ENCODE measurements around the gene AKR1C2.
"Not testable (repeated sequence)": the region's sequence is repeated elsewhere in the genome, so short reads cannot be mapped to it uniquely, and the experiment has no call there.

AKR1C2 gene

DNA sequence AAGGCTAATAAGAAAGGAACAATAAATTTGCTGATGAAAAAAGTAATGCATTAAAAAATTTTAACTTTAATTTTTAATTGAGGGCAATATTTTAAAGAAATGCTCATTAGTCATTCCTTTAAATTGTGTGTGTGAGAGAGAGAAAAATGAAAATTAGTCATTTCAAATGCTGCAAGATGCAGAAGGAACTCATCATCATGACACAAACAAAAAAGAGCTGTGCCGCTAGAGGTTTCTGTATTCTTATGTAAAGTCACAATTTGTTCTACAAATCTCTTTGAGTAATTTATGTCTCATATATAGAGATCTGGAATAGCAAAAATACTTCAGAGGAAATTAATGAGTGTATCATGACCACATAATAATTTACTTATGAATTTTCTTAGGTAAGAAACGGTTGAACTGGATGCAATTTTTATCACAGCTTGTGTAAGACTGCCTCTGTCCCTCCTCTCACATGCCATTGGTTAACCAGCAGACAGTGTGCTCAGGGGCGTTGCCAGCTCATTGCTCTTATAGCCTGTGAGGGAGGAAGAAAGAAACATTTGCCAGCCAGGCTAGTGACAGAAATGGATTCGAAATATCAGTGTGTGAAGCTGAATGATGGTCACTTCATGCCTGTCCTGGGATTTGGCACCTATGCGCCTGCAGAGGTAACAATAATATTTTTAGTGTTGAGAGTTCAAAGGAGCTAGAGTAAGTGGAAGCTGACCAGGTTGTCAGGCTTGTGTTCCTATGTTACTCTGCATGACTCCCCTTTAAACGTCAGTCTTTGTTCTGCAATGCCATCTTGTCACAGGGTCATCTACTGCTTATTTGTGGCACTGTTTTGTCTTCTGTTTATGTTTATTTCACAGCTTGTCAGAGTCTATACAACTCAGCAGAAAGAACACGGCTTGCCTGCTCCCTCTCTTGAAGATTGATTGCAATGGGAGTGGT, 40.5 kb downstream of the AKR1C2 start, which contains the start of gene AKR1C1:
Gene AKR1C1, plus strand, starts transcription at position 540 of the 939 bp plus-strand sequence. Its CDS starts 30 bp downstream, at position 570.
- H3K27me3 ChIP-seq (ENCODE audit: control insufficient read depth, insufficient read depth, low read length); H3K36me3 ChIP-seq (ENCODE audit: control insufficient read depth, low read depth, low read length); H3K4me3 ChIP-seq (ENCODE audit: low read length); H3K9me3 ChIP-seq (ENCODE audit: control insufficient read depth, low read depth, low read length); H3K27ac ChIP-seq (ENCODE audit: low read length); H3K9ac ChIP-seq (ENCODE audit: low read length); H3K4me1 ChIP-seq (ENCODE audit: control insufficient read depth, low read depth, low read length): not testable (repeated sequence)

DNA sequence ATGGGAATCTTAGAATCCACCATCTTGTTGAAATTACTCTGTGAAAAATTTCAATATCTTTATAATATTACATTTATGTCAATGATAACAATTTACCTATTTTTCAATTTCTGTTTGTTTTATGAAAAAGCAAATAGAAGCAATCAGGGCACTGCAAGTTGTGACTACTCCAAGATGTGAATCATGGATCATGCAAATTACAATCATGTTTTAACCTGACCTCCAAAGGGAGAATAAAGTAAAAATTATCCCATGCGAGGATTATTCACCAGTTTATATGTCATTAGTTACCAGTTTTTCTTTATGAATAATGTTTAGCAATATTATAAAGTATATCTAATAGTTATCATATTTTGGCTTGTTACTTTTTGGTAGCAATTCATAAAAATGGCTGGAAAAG, 41.3 kb downstream of the AKR1C2 start:
- not testable (repeated sequence) for H3K27ac ChIP-seq (ENCODE audit: low read length); H3K36me3 ChIP-seq (ENCODE audit: control insufficient read depth, low read depth, low read length); H3K4me3 ChIP-seq (ENCODE audit: low read length); H3K4me1 ChIP-seq (ENCODE audit: control insufficient read depth, low read depth, low read length); H3K9ac ChIP-seq (ENCODE audit: low read length); H3K27me3 ChIP-seq (ENCODE audit: control insufficient read depth, insufficient read depth, low read length); H3K9me3 ChIP-seq (ENCODE audit: control insufficient read depth, low read depth, low read length)

DNA sequence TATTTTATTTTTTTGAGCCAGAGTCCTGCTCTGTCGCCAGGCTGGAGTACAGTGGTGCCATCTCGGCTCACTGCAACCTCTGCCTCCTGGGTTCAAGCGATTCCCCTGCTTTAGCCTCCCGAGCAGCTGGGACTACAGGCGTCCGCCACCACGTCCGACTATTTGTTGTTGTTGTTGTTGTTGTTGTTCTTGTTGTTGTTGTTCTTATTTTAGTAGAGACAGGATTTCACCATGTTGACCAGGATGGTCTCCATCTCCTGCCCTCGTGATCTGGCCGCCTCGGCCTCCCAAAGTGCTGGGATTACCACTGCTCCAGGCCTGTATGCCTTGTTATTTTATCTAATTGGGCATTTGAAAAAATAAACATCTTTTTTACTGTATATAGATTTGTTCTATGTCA, 42.1 kb downstream of the AKR1C2 start:
- not testable (repeated sequence) for H3K36me3 ChIP-seq (ENCODE audit: control insufficient read depth, low read depth, low read length); H3K4me3 ChIP-seq (ENCODE audit: low read length); H3K27me3 ChIP-seq (ENCODE audit: control insufficient read depth, insufficient read depth, low read length); H3K4me1 ChIP-seq (ENCODE audit: control insufficient read depth, low read depth, low read length); H3K27ac ChIP-seq (ENCODE audit: low read length); H3K9ac ChIP-seq (ENCODE audit: low read length); H3K9me3 ChIP-seq (ENCODE audit: control insufficient read depth, low read depth, low read length)

DNA sequence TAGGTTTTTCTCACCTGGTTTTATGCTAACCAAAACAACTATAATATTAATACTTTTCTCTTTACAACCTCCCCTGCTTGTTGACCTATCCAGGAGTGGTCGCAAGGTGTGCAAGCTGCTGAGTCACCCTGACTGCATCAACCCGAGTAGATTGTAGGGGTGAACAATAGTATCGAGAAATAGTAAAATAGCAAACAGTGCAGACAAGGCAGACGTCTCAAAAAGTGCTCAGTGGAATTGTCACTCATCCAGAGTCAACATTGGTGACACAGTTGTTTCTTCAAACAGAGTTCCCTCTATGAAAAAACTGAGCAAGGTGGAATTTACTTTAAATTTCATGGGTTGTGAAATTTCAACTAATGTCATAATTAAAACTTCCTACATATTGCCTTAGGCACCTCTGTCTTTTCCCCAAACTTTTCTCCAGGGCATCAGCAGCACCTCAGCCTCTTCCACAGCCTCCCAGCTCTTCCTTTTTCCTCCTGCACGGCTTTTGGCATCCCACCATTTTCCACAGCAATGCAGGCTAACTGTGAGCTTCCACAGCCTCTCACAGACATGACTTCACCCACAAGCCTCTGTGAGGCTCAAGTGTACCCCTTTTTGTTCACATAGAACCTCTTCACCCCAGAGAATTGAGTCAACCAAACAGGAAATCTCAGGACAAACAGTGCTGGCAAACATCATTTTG, 46.6 kb downstream of the AKR1C2 start:
- not testable (repeated sequence) for H3K36me3 ChIP-seq (ENCODE audit: control insufficient read depth, low read depth, low read length); H3K27me3 ChIP-seq (ENCODE audit: control insufficient read depth, insufficient read depth, low read length); H3K27ac ChIP-seq (ENCODE audit: low read length); H3K9ac ChIP-seq (ENCODE audit: low read length); H3K4me1 ChIP-seq (ENCODE audit: control insufficient read depth, low read depth, low read length); H3K4me3 ChIP-seq (ENCODE audit: low read length); H3K9me3 ChIP-seq (ENCODE audit: control insufficient read depth, low read depth, low read length)

DNA sequence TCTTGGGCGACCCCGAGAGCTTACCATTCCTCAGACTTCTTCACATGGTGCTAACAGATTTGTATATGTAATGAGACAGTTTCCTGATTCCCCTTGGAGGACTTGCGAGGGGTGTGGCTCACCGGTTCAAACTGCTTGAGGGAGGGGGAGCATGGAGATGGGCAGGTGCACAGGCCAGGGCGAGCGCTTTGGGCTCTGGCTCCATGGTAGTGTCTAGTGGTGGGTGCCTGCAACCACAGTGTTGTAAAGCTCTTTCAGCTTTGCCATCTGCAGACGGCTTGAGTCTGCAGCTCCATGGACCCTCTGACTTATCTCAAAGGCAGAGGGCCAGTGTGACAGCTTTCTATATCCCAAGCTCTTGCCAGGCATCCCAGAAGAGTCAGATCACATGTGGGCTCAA, 47.6 kb downstream of the AKR1C2 start:
- not testable (repeated sequence) for H3K4me3 ChIP-seq (ENCODE audit: low read length); H3K4me1 ChIP-seq (ENCODE audit: control insufficient read depth, low read depth, low read length); H3K27ac ChIP-seq (ENCODE audit: low read length); H3K9ac ChIP-seq (ENCODE audit: low read length); H3K27me3 ChIP-seq (ENCODE audit: control insufficient read depth, insufficient read depth, low read length); H3K36me3 ChIP-seq (ENCODE audit: control insufficient read depth, low read depth, low read length); H3K9me3 ChIP-seq (ENCODE audit: control insufficient read depth, low read depth, low read length)

DNA sequence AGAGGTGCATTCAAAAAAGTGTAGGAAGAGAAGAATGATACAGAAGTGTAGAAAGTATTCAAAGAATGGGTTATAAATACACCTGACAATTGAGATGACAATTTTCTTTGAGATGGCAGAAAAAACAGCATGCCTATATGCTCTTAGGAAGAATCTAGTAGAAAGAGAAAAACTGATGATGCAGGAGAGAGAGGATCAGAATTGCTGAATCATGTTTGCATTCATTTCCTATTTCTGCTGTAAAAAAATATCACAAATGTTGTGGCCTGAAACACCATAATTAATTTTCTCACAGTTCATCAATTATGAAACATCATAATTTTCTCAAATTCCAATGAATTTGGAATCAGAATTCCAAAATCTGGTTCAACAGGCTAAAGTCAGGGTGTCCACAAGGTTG, 50.3 kb downstream of the AKR1C2 start:
- no peak overlapping the region for H3K27ac ChIP-seq (ENCODE audit: low read length)
- no peaks in the 10 kb centered on the region for H3K36me3 ChIP-seq (ENCODE audit: control insufficient read depth, low read depth, low read length)
- H3K4me1 ChIP-seq (ENCODE audit: control insufficient read depth, low read depth, low read length): no peaks in the 10 kb centered on the region
- no peak overlapping the region for H3K9ac ChIP-seq (ENCODE audit: low read length)
- H3K4me3 ChIP-seq (ENCODE audit: low read length): no peak overlapping the region
- no peaks in the 10 kb centered on the region for H3K9me3 ChIP-seq (ENCODE audit: control insufficient read depth, low read depth, low read length)
- no peaks in the 10 kb centered on the region for H3K27me3 ChIP-seq (ENCODE audit: control insufficient read depth, insufficient read depth, low read length)

DNA sequence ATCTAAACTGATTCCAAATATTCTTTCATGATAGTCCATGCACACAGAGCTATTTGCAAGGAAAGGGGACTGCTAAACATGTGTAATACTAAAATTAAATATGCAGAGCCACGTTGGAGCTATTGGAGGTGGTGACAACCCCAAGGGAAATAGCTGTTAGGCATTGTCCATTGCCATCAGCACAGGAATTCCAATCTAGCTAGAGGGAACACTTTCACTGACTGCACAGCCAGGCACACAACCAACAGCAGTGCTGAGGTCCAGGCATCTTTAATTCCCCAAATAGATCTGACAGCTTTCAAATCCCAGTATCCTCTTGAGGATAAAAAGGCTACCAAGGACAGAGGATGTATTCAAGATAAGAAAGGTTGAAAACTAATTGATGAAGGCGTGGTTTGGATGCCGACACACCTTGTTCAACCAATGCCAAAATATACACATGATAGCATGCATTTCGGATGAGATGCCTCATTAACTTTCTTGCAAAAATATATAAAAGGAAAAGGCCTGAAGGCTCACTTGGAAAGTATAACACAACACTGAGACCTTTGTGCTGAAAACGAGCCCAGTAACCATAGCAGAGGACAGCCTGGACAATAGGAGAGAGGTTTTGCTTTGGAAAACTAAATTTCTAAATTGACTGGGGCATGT, 52.0 kb downstream of the AKR1C2 start:
- not testable (repeated sequence) for H3K4me3 ChIP-seq (ENCODE audit: low read length); H3K36me3 ChIP-seq (ENCODE audit: control insufficient read depth, low read depth, low read length); H3K9ac ChIP-seq (ENCODE audit: low read length); H3K9me3 ChIP-seq (ENCODE audit: control insufficient read depth, low read depth, low read length); H3K4me1 ChIP-seq (ENCODE audit: control insufficient read depth, low read depth, low read length); H3K27me3 ChIP-seq (ENCODE audit: control insufficient read depth, insufficient read depth, low read length); H3K27ac ChIP-seq (ENCODE audit: low read length)

DNA sequence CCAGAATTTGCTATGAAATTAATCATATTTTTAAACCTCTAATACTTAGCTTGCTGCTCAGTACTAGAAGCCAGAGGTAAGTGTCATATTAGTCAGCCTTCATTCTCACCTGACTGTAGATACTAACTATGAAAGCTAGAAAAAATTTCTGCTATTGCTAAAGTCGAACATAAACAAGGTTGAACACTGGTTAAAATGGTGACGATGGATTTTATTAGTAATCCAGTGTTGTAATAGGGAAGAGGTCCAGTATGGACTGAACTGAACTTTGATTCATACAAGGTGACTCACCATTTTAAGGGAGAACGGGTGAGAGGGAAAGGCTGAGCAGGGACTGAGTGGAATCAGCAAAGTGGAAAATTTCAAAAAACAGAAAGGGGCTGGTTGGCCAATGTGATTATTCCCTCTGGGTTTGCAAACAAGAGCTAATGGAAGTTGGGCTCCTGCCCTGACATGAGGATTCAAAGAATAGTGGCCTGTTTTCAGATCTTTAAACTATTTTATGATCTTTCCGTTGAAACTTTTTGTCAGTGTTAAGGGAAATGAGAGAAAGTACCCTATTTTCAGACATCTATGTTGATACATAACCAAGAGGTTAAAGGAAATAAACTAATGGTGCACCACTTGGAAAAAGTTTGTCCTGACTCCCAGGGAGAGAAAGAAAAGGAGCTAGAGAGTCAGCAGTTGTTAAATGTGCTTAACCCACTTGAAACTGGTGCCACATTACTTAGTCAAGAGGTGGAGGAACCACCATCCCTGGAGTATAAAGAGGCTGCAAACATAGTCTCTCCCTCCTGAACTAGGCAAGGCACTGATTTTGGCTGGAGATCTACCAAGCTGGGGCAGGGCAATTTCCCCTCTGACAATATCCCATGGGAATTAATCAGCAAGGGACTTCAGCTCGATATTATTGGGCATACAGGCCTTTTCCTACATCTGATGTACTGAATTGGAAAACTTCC, 55.7 kb downstream of the AKR1C2 start:
- no peaks in the 10 kb centered on the region for H3K36me3 ChIP-seq (ENCODE audit: control insufficient read depth, low read depth, low read length)
- no peak overlapping the region for H3K4me3 ChIP-seq (ENCODE audit: low read length)
- no peaks in the 10 kb centered on the region for H3K27me3 ChIP-seq (ENCODE audit: control insufficient read depth, insufficient read depth, low read length)
- peaks cover 26% of the 10 kb centered on the region for H3K4me1 ChIP-seq (ENCODE audit: control insufficient read depth, low read depth, low read length)
- no peaks in the 10 kb centered on the region for H3K9me3 ChIP-seq (ENCODE audit: control insufficient read depth, low read depth, low read length)
- H3K9ac ChIP-seq (ENCODE audit: low read length): no peak overlapping the region
- H3K27ac ChIP-seq (ENCODE audit: low read length): no peak overlapping the region

DNA sequence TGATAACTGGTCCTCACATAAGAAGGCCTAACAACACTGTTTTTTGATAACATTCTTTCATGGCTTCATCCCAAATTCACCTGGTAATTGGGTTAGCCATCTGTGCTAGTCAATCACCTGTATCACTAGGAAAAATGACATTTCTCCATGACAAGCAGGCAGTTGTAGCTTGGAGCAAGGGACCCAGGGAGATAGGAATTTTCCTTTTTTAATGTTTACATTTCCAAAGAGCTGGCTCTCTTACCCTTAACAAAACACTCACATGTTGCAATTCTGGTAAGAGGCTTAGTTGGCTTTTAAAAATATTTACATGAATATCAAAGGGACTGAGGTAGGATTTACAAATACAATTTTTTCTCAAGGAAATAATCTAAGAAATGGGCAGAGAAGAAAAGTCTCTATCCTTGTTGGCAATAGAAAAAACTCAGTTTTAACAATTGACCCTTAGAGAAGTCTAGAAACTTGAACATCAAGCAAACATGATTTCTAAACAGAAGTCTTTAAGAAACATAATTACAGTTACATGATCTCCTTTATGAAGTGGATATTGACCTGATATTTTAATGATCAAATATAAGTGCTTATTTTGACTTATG, 56.5 kb downstream of the AKR1C2 start:
- H3K4me1 ChIP-seq (ENCODE audit: control insufficient read depth, low read depth, low read length): peaks cover 26% of the 10 kb centered on the region
- no peak overlapping the region for H3K9ac ChIP-seq (ENCODE audit: low read length)
- no peak overlapping the region for H3K4me3 ChIP-seq (ENCODE audit: low read length)
- no peak overlapping the region for H3K27ac ChIP-seq (ENCODE audit: low read length)
- no peaks in the 10 kb centered on the region for H3K27me3 ChIP-seq (ENCODE audit: control insufficient read depth, insufficient read depth, low read length)
- no peaks in the 10 kb centered on the region for H3K36me3 ChIP-seq (ENCODE audit: control insufficient read depth, low read depth, low read length)
- no peaks in the 10 kb centered on the region for H3K9me3 ChIP-seq (ENCODE audit: control insufficient read depth, low read depth, low read length)

DNA sequence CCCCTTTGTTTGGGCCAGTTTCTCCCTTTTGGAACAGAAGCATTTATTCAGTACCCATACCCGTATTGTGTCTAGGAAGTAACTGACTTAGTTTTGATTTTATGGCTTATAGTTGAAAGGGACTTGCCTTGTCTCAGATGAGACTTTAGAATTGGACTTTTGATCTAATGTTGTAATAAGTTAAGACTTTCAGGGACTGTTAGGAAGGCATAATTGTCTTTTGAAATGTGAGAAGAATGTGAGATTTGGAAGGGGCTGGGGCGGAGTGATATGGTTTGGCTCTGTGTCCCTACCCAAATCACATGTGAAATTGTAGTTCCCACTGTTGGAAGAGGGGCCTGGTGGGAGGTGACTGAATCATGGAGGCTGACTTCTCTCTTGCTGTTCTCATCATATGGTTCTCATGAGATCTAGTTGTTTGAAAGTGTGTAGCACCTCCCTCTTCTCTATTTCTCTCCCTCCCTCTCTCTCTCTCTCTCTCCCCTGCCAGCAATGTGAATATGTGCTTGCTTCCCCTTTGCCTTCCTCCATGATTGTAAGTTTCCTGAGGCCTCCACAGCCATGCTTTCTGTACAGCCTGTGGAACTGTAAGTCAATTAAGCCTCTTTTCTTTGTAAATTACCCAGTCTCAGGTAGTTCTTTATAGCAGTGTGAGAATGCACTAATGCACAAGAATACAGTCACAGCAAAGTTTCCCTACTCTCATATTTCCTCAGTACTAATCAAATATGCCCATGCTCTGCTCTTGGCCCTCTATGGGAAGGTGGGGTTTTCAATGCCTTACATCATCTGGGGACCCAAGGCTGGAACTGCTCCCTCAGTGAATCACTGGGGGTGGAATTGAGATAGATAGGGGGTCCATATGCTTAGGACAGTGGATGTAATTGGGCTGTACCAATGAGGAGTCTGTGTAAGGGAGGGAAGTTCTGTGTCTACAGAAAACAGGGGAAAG, 57.6 kb downstream of the AKR1C2 start:
- no peaks in the 10 kb centered on the region for H3K9me3 ChIP-seq (ENCODE audit: control insufficient read depth, low read depth, low read length)
- no peak overlapping the region for H3K9ac ChIP-seq (ENCODE audit: low read length)
- no peak overlapping the region for H3K27ac ChIP-seq (ENCODE audit: low read length)
- H3K4me1 ChIP-seq (ENCODE audit: control insufficient read depth, low read depth, low read length): peaks cover 26% of the 10 kb centered on the region
- no peaks in the 10 kb centered on the region for H3K27me3 ChIP-seq (ENCODE audit: control insufficient read depth, insufficient read depth, low read length)
- no peaks in the 10 kb centered on the region for H3K36me3 ChIP-seq (ENCODE audit: control insufficient read depth, low read depth, low read length)
- H3K4me3 ChIP-seq (ENCODE audit: low read length): no peak overlapping the region

All from iPS-18a (cell line).